Stimulated activated CD8-positive, alpha-beta memory T cell treated with anti-CD3 and anti-CD28 coated beads, Interleukin-7, amount 100 ng/mL, for 1 hour (primary cell): ENCODE results near the gene TOPORS.

ENCODE experiments used
- DNase-seq, 2 donors: peaks; one replicate each; pipeline ENCODE4 v3.0.0-alpha.2; 2020; ENCODE audit warnings: low read depth in 2 of 2

TOPORS gene

GRCh38 chr9:32503008-32503407 is 49.4 kb downstream of the TOPORS start:
- no peak for DNase-seq

- no peak for DNase-seq
Observed at GRCh38 chr9:32502464-32502863, 49.9 kb downstream of the TOPORS start.

DNA sequence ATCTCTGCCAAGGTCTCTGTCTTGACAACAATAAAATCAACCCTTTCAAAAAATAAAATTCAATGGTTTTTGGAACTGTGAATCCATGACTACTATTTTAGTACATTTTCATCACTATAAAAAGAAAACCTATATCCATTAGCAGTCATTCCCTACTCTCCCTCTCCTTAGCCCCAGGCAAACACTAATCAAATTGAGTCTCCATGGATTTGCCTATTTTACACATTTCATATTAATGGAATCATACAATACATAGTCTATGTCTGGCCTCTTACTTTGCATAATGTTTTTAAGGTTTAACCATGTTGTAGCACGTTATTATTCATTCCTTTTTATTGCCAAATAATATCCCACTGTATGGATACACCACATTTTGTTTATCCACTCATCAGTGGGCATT is 50.5 kb downstream of the TOPORS start:
- no peak for DNase-seq

DNA sequence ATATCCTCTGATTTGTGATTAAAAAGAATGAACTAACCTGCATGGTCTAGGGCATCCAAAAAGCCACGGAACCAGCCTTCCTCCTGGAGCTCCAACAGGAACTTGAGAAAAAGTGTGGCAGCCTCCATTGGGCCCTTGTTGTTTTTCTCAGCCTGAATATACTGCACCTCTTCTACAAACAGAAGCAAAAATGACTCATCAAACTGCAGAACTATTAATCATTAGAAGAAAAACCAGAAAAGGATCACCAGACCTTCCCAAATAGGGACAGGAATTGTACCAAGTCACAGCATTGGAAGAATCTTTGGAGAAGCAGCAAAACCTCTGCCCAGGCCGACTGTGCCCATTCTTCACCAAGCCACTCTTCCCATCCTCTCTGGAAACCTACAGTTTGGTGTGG is 51.6 kb downstream of the TOPORS start:
- DNase-seq: no peak

- DNase-seq: no peak
Observed at GRCh38 chr9:32497921-32498320, 54.5 kb downstream of the TOPORS start.

- no peak for DNase-seq
Observed at GRCh38 chr9:32490601-32491000, 61.8 kb downstream of the TOPORS start.
